ENCODE data around the gene PRSS23.

The PRSS23 gene

GRCh38 chr11:86773513-86774252 is 26.7 kb upstream of the PRSS23 start:
- H3K4me1 ChIP-seq (ENCODE audit: control insufficient read depth, insufficient read depth, low read length) = no peaks in the 10 kb centered on the region
- no peak overlapping the region for H3K4me3 ChIP-seq (ENCODE audit: low read length in 2 of 2)
- H3K27me3 ChIP-seq (ENCODE audit: control insufficient read depth in 1 of 2, insufficient read depth in 2 of 2, low read length in 2 of 2) = no peaks in the 10 kb centered on the region
- no peaks in the 10 kb centered on the region for H3K36me3 ChIP-seq (ENCODE audit: control insufficient read depth in 2 of 2, insufficient read depth in 2 of 2, low read length in 2 of 2)
- H3K9ac ChIP-seq (ENCODE audit: low read length in 2 of 2) = no peak overlapping the region
- H3K9me3 ChIP-seq (ENCODE audit: control insufficient read depth in 2 of 2, low read length in 2 of 2) = no peaks in the 10 kb centered on the region
- no peak overlapping the region for H3K27ac ChIP-seq (ENCODE audit: low read length)

GRCh38 chr11:86774417-86774816 is 25.9 kb upstream of the PRSS23 start:
- H3K4me1 ChIP-seq (ENCODE audit: control insufficient read depth, insufficient read depth, low read length) = no peaks in the 10 kb centered on the region
- no peaks in the 10 kb centered on the region for H3K9me3 ChIP-seq (ENCODE audit: control insufficient read depth in 2 of 2, low read length in 2 of 2)
- no peak overlapping the region for H3K4me3 ChIP-seq (ENCODE audit: low read length in 2 of 2)
- no peak overlapping the region for H3K27ac ChIP-seq (ENCODE audit: low read length)
- no peak overlapping the region for H3K9ac ChIP-seq (ENCODE audit: low read length in 2 of 2)
- no peaks in the 10 kb centered on the region for H3K36me3 ChIP-seq (ENCODE audit: control insufficient read depth in 2 of 2, insufficient read depth in 2 of 2, low read length in 2 of 2)
- H3K27me3 ChIP-seq (ENCODE audit: control insufficient read depth in 1 of 2, insufficient read depth in 2 of 2, low read length in 2 of 2) = no peaks in the 10 kb centered on the region

- Histone ChIP-seq H3K9ac (ENCODE audit: low read length in 2 of 2) (no peak overlapping the region), H3K27ac (ENCODE audit: low read length) (no peak overlapping the region), H3K4me3 (ENCODE audit: low read length in 2 of 2) (no peak overlapping the region), H3K27me3 (ENCODE audit: control insufficient read depth in 1 of 2, insufficient read depth in 2 of 2, low read length in 2 of 2) (no peaks in the 10 kb centered on the region), H3K36me3 (ENCODE audit: control insufficient read depth in 2 of 2, insufficient read depth in 2 of 2, low read length in 2 of 2) (no peaks in the 10 kb centered on the region), H3K4me1 (ENCODE audit: control insufficient read depth, insufficient read depth, low read length) (no peaks in the 10 kb centered on the region), H3K9me3 (ENCODE audit: control insufficient read depth in 2 of 2, low read length in 2 of 2) (no peaks in the 10 kb centered on the region)
Observed at GRCh38 chr11:86775361-86775760, 25.0 kb upstream of the PRSS23 start.

GRCh38 chr11:86781546-86781945 is 18.8 kb upstream of the PRSS23 start:
- H3K27ac ChIP-seq (ENCODE audit: low read length) = no peak overlapping the region
- H3K9me3 ChIP-seq (ENCODE audit: control insufficient read depth in 2 of 2, low read length in 2 of 2) = no peaks in the 10 kb centered on the region
- H3K4me1 ChIP-seq (ENCODE audit: control insufficient read depth, insufficient read depth, low read length) = no peaks in the 10 kb centered on the region
- no peaks in the 10 kb centered on the region for H3K36me3 ChIP-seq (ENCODE audit: control insufficient read depth in 2 of 2, insufficient read depth in 2 of 2, low read length in 2 of 2)
- no peak overlapping the region for H3K9ac ChIP-seq (ENCODE audit: low read length in 2 of 2)
- no peaks in the 10 kb centered on the region for H3K27me3 ChIP-seq (ENCODE audit: control insufficient read depth in 1 of 2, insufficient read depth in 2 of 2, low read length in 2 of 2)
- H3K4me3 ChIP-seq (ENCODE audit: low read length in 2 of 2) = no peak overlapping the region

- Histone ChIP-seq H3K36me3 (ENCODE audit: control insufficient read depth in 2 of 2, insufficient read depth in 2 of 2, low read length in 2 of 2) (no peaks in the 10 kb centered on the region), H3K4me3 (ENCODE audit: low read length in 2 of 2) (no peak overlapping the region), H3K27me3 (ENCODE audit: control insufficient read depth in 1 of 2, insufficient read depth in 2 of 2, low read length in 2 of 2) (no peaks in the 10 kb centered on the region), H3K27ac (ENCODE audit: low read length) (no peak overlapping the region), H3K4me1 (ENCODE audit: control insufficient read depth, insufficient read depth, low read length) (no peaks in the 10 kb centered on the region), H3K9ac (ENCODE audit: low read length in 2 of 2) (no peak overlapping the region), H3K9me3 (ENCODE audit: control insufficient read depth in 2 of 2, low read length in 2 of 2) (no peaks in the 10 kb centered on the region)
Observed at GRCh38 chr11:86782742-86783141, 17.6 kb upstream of the PRSS23 start.

- Histone ChIP-seq H3K27ac (ENCODE audit: low read length) (no peak overlapping the region), H3K9me3 (ENCODE audit: control insufficient read depth in 2 of 2, low read length in 2 of 2) (no peaks in the 10 kb centered on the region)
Observed at GRCh38 chr11:86783661-86784060, 16.7 kb upstream of the PRSS23 start.

GRCh38 chr11:86784241-86784681 is 16.1 kb upstream of the PRSS23 start:
- H3K27me3 ChIP-seq (ENCODE audit: control insufficient read depth in 1 of 2, insufficient read depth in 2 of 2, low read length in 2 of 2) = no peaks in the 10 kb centered on the region
- no peak overlapping the region for H3K9ac ChIP-seq (ENCODE audit: low read length in 2 of 2)
- H3K36me3 ChIP-seq (ENCODE audit: control insufficient read depth in 2 of 2, insufficient read depth in 2 of 2, low read length in 2 of 2) = no peaks in the 10 kb centered on the region
- H3K4me3 ChIP-seq (ENCODE audit: low read length in 2 of 2) = no peak overlapping the region
- H3K9me3 ChIP-seq (ENCODE audit: control insufficient read depth in 2 of 2, low read length in 2 of 2) = no peaks in the 10 kb centered on the region
- no peak overlapping the region for H3K27ac ChIP-seq (ENCODE audit: low read length)
- H3K4me1 ChIP-seq (ENCODE audit: control insufficient read depth, insufficient read depth, low read length) = no peaks in the 10 kb centered on the region

More at GRCh38 chr11:86783661-86784060, 16.7 kb upstream of the PRSS23 start:
- H3K27me3 ChIP-seq (ENCODE audit: control insufficient read depth in 1 of 2, insufficient read depth in 2 of 2, low read length in 2 of 2) = no peaks in the 10 kb centered on the region
- H3K36me3 ChIP-seq (ENCODE audit: control insufficient read depth in 2 of 2, insufficient read depth in 2 of 2, low read length in 2 of 2) = no peaks in the 10 kb centered on the region
- H3K4me1 ChIP-seq (ENCODE audit: control insufficient read depth, insufficient read depth, low read length) = no peaks in the 10 kb centered on the region
- H3K4me3 ChIP-seq (ENCODE audit: low read length in 2 of 2) = no peak overlapping the region
- no peak overlapping the region for H3K9ac ChIP-seq (ENCODE audit: low read length in 2 of 2)

- Histone ChIP-seq H3K9me3 (ENCODE audit: control insufficient read depth in 2 of 2, low read length in 2 of 2) (no peaks in the 10 kb centered on the region), H3K4me3 (ENCODE audit: low read length in 2 of 2) (no peak overlapping the region), H3K9ac (ENCODE audit: low read length in 2 of 2) (no peak overlapping the region), H3K27ac (ENCODE audit: low read length) (no peak overlapping the region), H3K36me3 (ENCODE audit: control insufficient read depth in 2 of 2, insufficient read depth in 2 of 2, low read length in 2 of 2) (no peaks in the 10 kb centered on the region), H3K27me3 (ENCODE audit: control insufficient read depth in 1 of 2, insufficient read depth in 2 of 2, low read length in 2 of 2) (no peaks in the 10 kb centered on the region), H3K4me1 (ENCODE audit: control insufficient read depth, insufficient read depth, low read length) (no peaks in the 10 kb centered on the region)
Observed at GRCh38 chr11:86785576-86785975, 14.8 kb upstream of the PRSS23 start.

GRCh38 chr11:86787018-86787536 is 13.3 kb upstream of the PRSS23 start:
- no peaks in the 10 kb centered on the region for H3K36me3 ChIP-seq (ENCODE audit: control insufficient read depth in 2 of 2, insufficient read depth in 2 of 2, low read length in 2 of 2)

GRCh38 chr11:86787656-86788055 is 12.7 kb upstream of the PRSS23 start:
- no peaks in the 10 kb centered on the region for H3K9me3 ChIP-seq (ENCODE audit: control insufficient read depth in 2 of 2, low read length in 2 of 2)
- H3K36me3 ChIP-seq (ENCODE audit: control insufficient read depth in 2 of 2, insufficient read depth in 2 of 2, low read length in 2 of 2) = no peaks in the 10 kb centered on the region
- no peaks in the 10 kb centered on the region for H3K27me3 ChIP-seq (ENCODE audit: control insufficient read depth in 1 of 2, insufficient read depth in 2 of 2, low read length in 2 of 2)
- no peak overlapping the region for H3K27ac ChIP-seq (ENCODE audit: low read length)
- no peak overlapping the region for H3K4me3 ChIP-seq (ENCODE audit: low read length in 2 of 2)
- H3K4me1 ChIP-seq (ENCODE audit: control insufficient read depth, insufficient read depth, low read length) = peaks cover 4% of the 10 kb centered on the region
- H3K9ac ChIP-seq (ENCODE audit: low read length in 2 of 2) = no peak overlapping the region

More at GRCh38 chr11:86787018-86787536, 13.3 kb upstream of the PRSS23 start:
- Histone ChIP-seq H3K27ac (ENCODE audit: low read length) (no peak overlapping the region), H3K4me3 (ENCODE audit: low read length in 2 of 2) (no peak overlapping the region), H3K27me3 (ENCODE audit: control insufficient read depth in 1 of 2, insufficient read depth in 2 of 2, low read length in 2 of 2) (no peaks in the 10 kb centered on the region), H3K9ac (ENCODE audit: low read length in 2 of 2) (no peak overlapping the region), H3K4me1 (ENCODE audit: control insufficient read depth, insufficient read depth, low read length) (peaks cover 4% of the 10 kb centered on the region), H3K9me3 (ENCODE audit: control insufficient read depth in 2 of 2, low read length in 2 of 2) (no peaks in the 10 kb centered on the region)

- no peak overlapping the region for H3K27ac ChIP-seq (ENCODE audit: low read length)
- no peaks in the 10 kb centered on the region for H3K27me3 ChIP-seq (ENCODE audit: control insufficient read depth in 1 of 2, insufficient read depth in 2 of 2, low read length in 2 of 2)
- H3K4me1 ChIP-seq (ENCODE audit: control insufficient read depth, insufficient read depth, low read length) = peaks cover 4% of the 10 kb centered on the region
Observed at GRCh38 chr11:86790195-86790725, 10.1 kb upstream of the PRSS23 start.

More at GRCh38 chr11:86790195-86790725, 10.1 kb upstream of the PRSS23 start:
- Histone ChIP-seq H3K36me3 (ENCODE audit: control insufficient read depth in 2 of 2, insufficient read depth in 2 of 2, low read length in 2 of 2) (no peaks in the 10 kb centered on the region), H3K9me3 (ENCODE audit: control insufficient read depth in 2 of 2, low read length in 2 of 2) (no peaks in the 10 kb centered on the region), H3K9ac (ENCODE audit: low read length in 2 of 2) (no peak overlapping the region), H3K4me3 (ENCODE audit: low read length in 2 of 2) (no peak overlapping the region)
